ENCODE results near the gene GRIK5. TPM values are rescaled to one million over a fixed set of nuclear protein-coding genes. Genes with fewer than 3 reads are reported as not detected.
A peak's percentile ranks its signal among the peaks of the same experiment; 100 is the strongest.

GRIK5 gene
- total RNA-seq, 1 experiment from 2014 or later: 0.96 TPM

GRCh38 chr19:42089772-42090171, 19.8 kb upstream of the GRIK5 start:
- CTCF ChIA-PET: interaction anchor here (0.5 kb wide), 1 partner anchor 297 kb away, joined by 3 read pairs; no protein-coding TSS in a partner anchor
- no peaks in the 10 kb centered on the region for H3K9me2 ChIP-seq (ENCODE audit: insufficient read depth)
- no peak overlapping the region for H2AFZ ChIP-seq
- H3K4me2 ChIP-seq: no peak overlapping the region
- H3F3A ChIP-seq (ENCODE audit: insufficient read depth, low read depth): peaks cover 16% of the 10 kb centered on the region; the same call in 1 of the 2 replicates
- DNase-seq: no peak
- no peaks in the 10 kb centered on the region for H3K36me3 ChIP-seq (ENCODE audit: low read depth)
- H4K20me1 ChIP-seq (ENCODE audit: insufficient read depth): no peaks in the 10 kb centered on the region
- no peaks in the 10 kb centered on the region for H3K27me3 ChIP-seq (ENCODE audit: insufficient read depth, low read depth)
- POLR2A ChIA-PET (ENCODE audit: unreplicated experiment): no interaction called here
- H3K4me3 ChIP-seq: no peak overlapping the region
- 0 out of 2 replicates have a peak, but pooled peaks cover 11% of the 10 kb centered on the region for H3K4me1 ChIP-seq (replicated peaks; ENCODE audit: insufficient read depth)
- no peak overlapping the region for H3K27ac ChIP-seq
- H3K9me3 ChIP-seq (ENCODE audit: insufficient read depth, low read depth): no peaks in the 10 kb centered on the region
- H3K79me2 ChIP-seq (ENCODE audit: low read depth): no peaks in the 10 kb centered on the region
- intact Hi-C loops (cut with micrococcal nuclease; ENCODE audit: unreplicated experiment): loop anchor here (10.0 kb wide), 1 partner anchor 95 kb away; the partner anchor contains the start of gene ATP1A3
- no TSS peak for BruUV-seq (replicated peaks)
- TF ChIP-seq CTCF (conservative IDR thresholded peaks at IDR 0.05) (no peak), EZH2 (IDR thresholded peaks at IDR 0.05; ENCODE audit: low read depth) (no peak)

GRCh38 chr19:42089191-42089750, 19.3 kb upstream of the GRIK5 start:
- DNase-seq: no peak
- H3K4me1 ChIP-seq (replicated peaks; ENCODE audit: insufficient read depth): 0 out of 2 replicates have a peak, but pooled peaks cover 11% of the 10 kb centered on the region
- POLR2A ChIA-PET (ENCODE audit: unreplicated experiment): no interaction called here
- H3K79me2 ChIP-seq (ENCODE audit: low read depth): no peaks in the 10 kb centered on the region
- no peak overlapping the region for H3K4me2 ChIP-seq
- no peaks in the 10 kb centered on the region for H3K9me3 ChIP-seq (ENCODE audit: insufficient read depth, low read depth)
- H3K9me2 ChIP-seq (ENCODE audit: insufficient read depth): no peaks in the 10 kb centered on the region
- TF ChIP-seq CTCF (conservative IDR thresholded peaks at IDR 0.05) (no peak), EZH2 (IDR thresholded peaks at IDR 0.05; ENCODE audit: low read depth) (no peak)
- H3K4me3 ChIP-seq: no peak overlapping the region
- BruUV-seq (replicated peaks): no TSS peak
- intact Hi-C loops (cut with micrococcal nuclease; ENCODE audit: unreplicated experiment): no loop called here
- no peak overlapping the region for H2AFZ ChIP-seq
- no peak overlapping the region for H3K27ac ChIP-seq
- peaks cover 20% of the 10 kb centered on the region; the same call in 1 of the 2 replicates for H3F3A ChIP-seq (ENCODE audit: insufficient read depth, low read depth)
- no peaks in the 10 kb centered on the region for H3K27me3 ChIP-seq (ENCODE audit: insufficient read depth, low read depth)
- H4K20me1 ChIP-seq (ENCODE audit: insufficient read depth): no peaks in the 10 kb centered on the region
- no peaks in the 10 kb centered on the region for H3K36me3 ChIP-seq (ENCODE audit: low read depth)
- CTCF ChIA-PET: no interaction called here

GRCh38 chr19:42088471-42089190, 18.6 kb upstream of the GRIK5 start:
- peak in 1 of 2 experiments; percentile 50 for DNase-seq
- TSS peak; percentile 70 for BruUV-seq (replicated peaks)
- H4K20me1 ChIP-seq (ENCODE audit: insufficient read depth): no peaks in the 10 kb centered on the region
- no peaks in the 10 kb centered on the region for H3K9me3 ChIP-seq (ENCODE audit: insufficient read depth, low read depth)
- H3K4me1 ChIP-seq (replicated peaks; ENCODE audit: insufficient read depth): 0 out of 2 replicates have a peak, but pooled peaks cover 11% of the 10 kb centered on the region
- POLR2A ChIA-PET (ENCODE audit: unreplicated experiment): no interaction called here
- no peaks in the 10 kb centered on the region for H3K36me3 ChIP-seq (ENCODE audit: low read depth)
- no peak overlapping the region for H2AFZ ChIP-seq
- intact Hi-C loops (cut with micrococcal nuclease; ENCODE audit: unreplicated experiment): no loop called here
- peaks cover 27% of the 10 kb centered on the region for H3F3A ChIP-seq (ENCODE audit: insufficient read depth, low read depth)
- TF ChIP-seq CTCF (conservative IDR thresholded peaks at IDR 0.05): no peak
- H3K27me3 ChIP-seq (ENCODE audit: insufficient read depth, low read depth): no peaks in the 10 kb centered on the region
- H3K4me3 ChIP-seq: no peak overlapping the region
- H3K9me2 ChIP-seq (ENCODE audit: insufficient read depth): no peaks in the 10 kb centered on the region
- H3K79me2 ChIP-seq (ENCODE audit: low read depth): no peaks in the 10 kb centered on the region
- H3K27ac ChIP-seq: no peak overlapping the region
- CTCF ChIA-PET: no interaction called here
- peak overlapping the region; percentile 26 for H3K4me2 ChIP-seq

All from PC-9 (cell line).